ENCODE data around the gene ZNF577. TPM values are rescaled to one million over a fixed set of nuclear protein-coding genes. Genes with fewer than 3 reads are reported as not detected.

Gene ZNF577
- total RNA-seq, 2 experiments from 2014 or later: 5.0 to 5.7 TPM

- no peak for TF ChIP-seq CTCF (IDR thresholded peaks at IDR 0.05)
- intact Hi-C loops (cut with micrococcal nuclease): no loop called here
- ChIA-PET CTCF (no interaction called here), POLR2A (no interaction called here)
- ATAC-seq: no peak
- H3K4me1 Mint-ChIP-seq (ENCODE audit: low read depth): no peaks in the 10 kb centered on the region
- no peak overlapping the region for H3K4me3 Mint-ChIP-seq
- peaks cover 10% of the 10 kb centered on the region for H3K36me3 Mint-ChIP-seq (ENCODE audit: low read depth)
- peaks cover 26% of the 10 kb centered on the region for H3K9me3 Mint-ChIP-seq
- H3K27me3 Mint-ChIP-seq: no peaks in the 10 kb centered on the region
- DNase-seq: no peak
- H3K27ac Mint-ChIP-seq: no peak overlapping the region
Observed at GRCh38 chr19:51837145-51837544, 50.6 kb downstream of the ZNF577 start.

- H3K4me1 Mint-ChIP-seq (ENCODE audit: low read depth): no peaks in the 10 kb centered on the region
- intact Hi-C loops (cut with micrococcal nuclease): no loop called here
- no peak for DNase-seq
- H3K36me3 Mint-ChIP-seq (ENCODE audit: low read depth): no peaks in the 10 kb centered on the region
- peaks cover 43% of the 10 kb centered on the region for H3K9me3 Mint-ChIP-seq
- CTCF ChIA-PET: no interaction called here
- no peak for ATAC-seq
- POLR2A ChIA-PET: no interaction called here
- no peak for TF ChIP-seq CTCF (IDR thresholded peaks at IDR 0.05)
- no peaks in the 10 kb centered on the region for H3K27me3 Mint-ChIP-seq
- H3K4me3 Mint-ChIP-seq: no peak overlapping the region
- no peak overlapping the region for H3K27ac Mint-ChIP-seq
Observed at GRCh38 chr19:51830274-51830673, 57.5 kb downstream of the ZNF577 start.

GRCh38 chr19:51824281-51825005 is 63.3 kb downstream of the ZNF577 start:
- no peak overlapping the region for H3K4me3 Mint-ChIP-seq
- DNase-seq: no peak
- H3K4me1 Mint-ChIP-seq (ENCODE audit: low read depth): no peaks in the 10 kb centered on the region
- peaks cover 41% of the 10 kb centered on the region for H3K9me3 Mint-ChIP-seq
- H3K27me3 Mint-ChIP-seq: no peaks in the 10 kb centered on the region
- H3K27ac Mint-ChIP-seq: no peak overlapping the region
- TF ChIP-seq CTCF (IDR thresholded peaks at IDR 0.05): no peak
- no peak for ATAC-seq
- intact Hi-C loops (cut with micrococcal nuclease): no loop called here
- ChIA-PET CTCF (no interaction called here), POLR2A (no interaction called here)
- H3K36me3 Mint-ChIP-seq (ENCODE audit: low read depth): no peaks in the 10 kb centered on the region

GRCh38 chr19:51822946-51823345 is 64.8 kb downstream of the ZNF577 start:
- POLR2A ChIA-PET: no interaction called here
- TF ChIP-seq CTCF (IDR thresholded peaks at IDR 0.05): no peak
- ATAC-seq (no peak), DNase-seq (no peak)
- no peak overlapping the region for H3K27ac Mint-ChIP-seq
- H3K4me3 Mint-ChIP-seq: no peak overlapping the region
- no peaks in the 10 kb centered on the region for H3K36me3 Mint-ChIP-seq (ENCODE audit: low read depth)
- H3K9me3 Mint-ChIP-seq: peaks cover 35% of the 10 kb centered on the region
- CTCF ChIA-PET: no interaction called here
- intact Hi-C loops (cut with micrococcal nuclease): no loop called here
- no peaks in the 10 kb centered on the region for H3K4me1 Mint-ChIP-seq (ENCODE audit: low read depth)
- H3K27me3 Mint-ChIP-seq: no peaks in the 10 kb centered on the region

GRCh38 chr19:51822325-51822724 is 65.4 kb downstream of the ZNF577 start:
- no peak for ATAC-seq
- TF ChIP-seq CTCF (IDR thresholded peaks at IDR 0.05): no peak
- intact Hi-C loops (cut with micrococcal nuclease): no loop called here
- H3K4me1 Mint-ChIP-seq (ENCODE audit: low read depth): no peaks in the 10 kb centered on the region
- CTCF ChIA-PET: no interaction called here
- H3K27me3 Mint-ChIP-seq: no peaks in the 10 kb centered on the region
- POLR2A ChIA-PET: no interaction called here
- H3K9me3 Mint-ChIP-seq: peaks cover 31% of the 10 kb centered on the region
- H3K27ac Mint-ChIP-seq: no peak overlapping the region
- no peaks in the 10 kb centered on the region for H3K36me3 Mint-ChIP-seq (ENCODE audit: low read depth)
- DNase-seq: no peak
- no peak overlapping the region for H3K4me3 Mint-ChIP-seq
